ENCODE measurements around the gene TLK1.

DNA sequence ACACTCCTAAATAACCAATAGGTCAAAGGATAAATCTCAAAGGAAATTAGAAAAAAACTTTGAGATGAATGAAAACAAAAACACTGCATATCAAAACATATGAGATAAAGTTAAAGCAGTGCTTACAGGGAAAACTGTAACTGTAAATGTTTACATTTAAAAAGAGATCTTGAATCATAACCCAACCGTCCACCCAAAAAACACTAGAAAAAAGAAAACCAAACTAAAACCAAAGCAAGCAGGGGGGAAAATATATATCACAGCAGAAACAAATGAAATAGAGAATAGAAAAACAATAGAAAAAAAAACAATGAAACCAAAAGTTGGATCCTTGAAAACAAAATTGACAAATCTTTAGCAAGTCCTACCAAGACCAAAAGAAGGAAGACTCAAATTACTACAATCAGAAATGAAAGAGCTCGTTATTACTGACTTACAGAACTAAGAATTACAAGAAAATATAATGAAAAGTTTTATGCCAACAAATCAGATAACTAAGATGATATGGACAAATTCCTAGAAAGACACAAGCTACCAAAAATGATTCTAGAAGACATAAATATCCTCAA, 65.6 kb downstream of the TLK1 start:
- TF ChIP-seq GATA3 (IDR thresholded peaks at IDR 0.05; ENCODE audit: low read depth, low read length) = no peak
- TF ChIP-seq GATA2 (IDR thresholded peaks at IDR 0.05; ENCODE audit: low read depth, low read length) = no peak
